Thyroid gland (tissue), 4 donors: ENCODE data around the gene PLA2G2C.

Experiments used
- POLR2A ChIP-seq, 2 donors: fragments of 450-650 bp; IDR thresholded peaks; one replicate each; pipeline ENCODE4 v1.6.1; 2017; ENCODE audit warnings: antibody characterized with exemption in 2 of 2, mild to moderate bottlenecking in 2 of 2, moderate library complexity in 1 of 2
- TF ChIP-seq, protein P1 (sequence below), 6 experiments: fragments of 200-600 bp in 3 of 6; fragments of 450-650 bp in 3 of 6; sonication (generic) in 3 of 6; IDR thresholded peaks; one replicate each; pipeline ENCODE4 v1.5.1; 2016 to 2019; ENCODE audit warnings: antibody characterized with exemption in 6 of 6, mild to moderate bottlenecking in 2 of 6, inconsistent platforms in 1 of 6, moderate library complexity in 1 of 6

DNA sequence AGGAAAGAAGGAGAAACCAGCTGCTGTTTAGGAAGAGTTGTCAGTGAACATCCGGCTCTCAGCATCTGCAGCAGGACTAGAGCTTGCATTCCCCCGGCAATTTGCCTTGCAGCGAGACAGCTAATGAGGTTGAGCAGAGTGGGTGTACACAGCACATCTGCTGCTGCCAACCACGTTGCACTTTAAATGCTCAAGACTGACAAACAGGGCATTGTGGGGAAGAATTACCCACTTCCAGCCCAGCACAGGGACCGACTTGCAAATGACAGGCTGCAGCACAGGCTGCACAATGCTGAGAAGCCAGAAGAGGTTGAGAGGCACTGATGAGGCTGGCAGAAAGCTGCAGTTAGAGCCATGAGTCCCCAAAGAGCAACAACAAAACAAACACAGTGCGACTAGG is 47.5 kb upstream of the PLA2G2C start:
- TF ChIP-seq, protein P1, sequence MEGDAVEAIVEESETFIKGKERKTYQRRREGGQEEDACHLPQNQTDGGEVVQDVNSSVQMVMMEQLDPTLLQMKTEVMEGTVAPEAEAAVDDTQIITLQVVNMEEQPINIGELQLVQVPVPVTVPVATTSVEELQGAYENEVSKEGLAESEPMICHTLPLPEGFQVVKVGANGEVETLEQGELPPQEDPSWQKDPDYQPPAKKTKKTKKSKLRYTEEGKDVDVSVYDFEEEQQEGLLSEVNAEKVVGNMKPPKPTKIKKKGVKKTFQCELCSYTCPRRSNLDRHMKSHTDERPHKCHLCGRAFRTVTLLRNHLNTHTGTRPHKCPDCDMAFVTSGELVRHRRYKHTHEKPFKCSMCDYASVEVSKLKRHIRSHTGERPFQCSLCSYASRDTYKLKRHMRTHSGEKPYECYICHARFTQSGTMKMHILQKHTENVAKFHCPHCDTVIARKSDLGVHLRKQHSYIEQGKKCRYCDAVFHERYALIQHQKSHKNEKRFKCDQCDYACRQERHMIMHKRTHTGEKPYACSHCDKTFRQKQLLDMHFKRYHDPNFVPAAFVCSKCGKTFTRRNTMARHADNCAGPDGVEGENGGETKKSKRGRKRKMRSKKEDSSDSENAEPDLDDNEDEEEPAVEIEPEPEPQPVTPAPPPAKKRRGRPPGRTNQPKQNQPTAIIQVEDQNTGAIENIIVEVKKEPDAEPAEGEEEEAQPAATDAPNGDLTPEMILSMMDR (IDR thresholded peaks at IDR 0.05), result no peak
- TF ChIP-seq POLR2A (IDR thresholded peaks at IDR 0.05), result no peak
